ENCODE data around the gene RB1. TPM values are rescaled to one million over a fixed set of nuclear protein-coding genes. Genes with fewer than 3 reads are reported as not detected.

The RB1 gene
- polyA plus RNA-seq, 1 donor from 2014 or later = 29.5 TPM

DNA sequence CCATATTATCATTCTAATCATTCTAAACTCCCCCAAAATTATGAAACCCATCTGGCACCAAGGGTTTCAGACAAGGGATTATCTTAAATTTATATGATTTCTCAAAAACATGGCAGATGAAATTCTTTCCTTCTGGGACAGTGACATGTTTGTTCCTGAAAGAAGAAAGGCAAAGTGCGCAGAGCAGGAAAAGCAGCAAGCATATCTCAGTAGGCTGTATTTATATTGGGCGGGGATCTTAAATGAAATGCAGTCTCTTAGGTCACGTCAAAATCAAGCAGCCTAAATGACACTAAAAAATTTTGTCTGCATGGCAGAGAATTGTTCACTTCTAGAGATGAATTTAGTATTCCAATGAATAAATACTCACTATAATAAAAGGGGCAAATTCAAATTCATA, 180.0 kb downstream of the RB1 start:
- no peaks in the 10 kb centered on the region for H3K9me2 ChIP-seq (ENCODE audit: insufficient read depth, low read length)
- H3K36me3 ChIP-seq (ENCODE audit: insufficient read depth, low read length) = peaks cover 15% of the 10 kb centered on the region
- H3K27me3 ChIP-seq (ENCODE audit: insufficient read depth, low read depth, low read length) = no peaks in the 10 kb centered on the region
- no peak overlapping the region for H3K9ac ChIP-seq (ENCODE audit: low read length)
- no peaks in the 10 kb centered on the region for H3K79me2 ChIP-seq (replicated peaks; ENCODE audit: insufficient read depth, low read length)
- no peaks in the 10 kb centered on the region for H4K20me1 ChIP-seq (ENCODE audit: insufficient read depth)
- H3K4me3 ChIP-seq (ENCODE audit: low read length) = no peak overlapping the region
- TF ChIP-seq POLR2AphosphoS5 (IDR thresholded peaks at IDR 0.05) (no peak), RAD21 (conservative IDR thresholded peaks at IDR 0.05) (no peak), EZH2 (IDR thresholded peaks at IDR 0.05; ENCODE audit: borderline replicate concordance, insufficient read depth, low read length, poor library complexity, severe bottlenecking) (no peak), SMC3 (conservative IDR thresholded peaks at IDR 0.05; ENCODE audit: poor library complexity) (no peak), MXI1 (conservative IDR thresholded peaks at IDR 0.05; ENCODE audit: poor library complexity, severe bottlenecking) (no peak), TAF1 (IDR thresholded peaks at IDR 0.05; ENCODE audit: low read depth) (no peak), EP300 (conservative IDR thresholded peaks at IDR 0.05; ENCODE audit: poor library complexity, severe bottlenecking) (no peak)
- TF ChIP-seq, protein P1, sequence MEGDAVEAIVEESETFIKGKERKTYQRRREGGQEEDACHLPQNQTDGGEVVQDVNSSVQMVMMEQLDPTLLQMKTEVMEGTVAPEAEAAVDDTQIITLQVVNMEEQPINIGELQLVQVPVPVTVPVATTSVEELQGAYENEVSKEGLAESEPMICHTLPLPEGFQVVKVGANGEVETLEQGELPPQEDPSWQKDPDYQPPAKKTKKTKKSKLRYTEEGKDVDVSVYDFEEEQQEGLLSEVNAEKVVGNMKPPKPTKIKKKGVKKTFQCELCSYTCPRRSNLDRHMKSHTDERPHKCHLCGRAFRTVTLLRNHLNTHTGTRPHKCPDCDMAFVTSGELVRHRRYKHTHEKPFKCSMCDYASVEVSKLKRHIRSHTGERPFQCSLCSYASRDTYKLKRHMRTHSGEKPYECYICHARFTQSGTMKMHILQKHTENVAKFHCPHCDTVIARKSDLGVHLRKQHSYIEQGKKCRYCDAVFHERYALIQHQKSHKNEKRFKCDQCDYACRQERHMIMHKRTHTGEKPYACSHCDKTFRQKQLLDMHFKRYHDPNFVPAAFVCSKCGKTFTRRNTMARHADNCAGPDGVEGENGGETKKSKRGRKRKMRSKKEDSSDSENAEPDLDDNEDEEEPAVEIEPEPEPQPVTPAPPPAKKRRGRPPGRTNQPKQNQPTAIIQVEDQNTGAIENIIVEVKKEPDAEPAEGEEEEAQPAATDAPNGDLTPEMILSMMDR (IDR thresholded peaks at IDR 0.05; ENCODE audit: poor library complexity, severe bottlenecking) = no peak
- TF ChIP-seq, protein P2, sequence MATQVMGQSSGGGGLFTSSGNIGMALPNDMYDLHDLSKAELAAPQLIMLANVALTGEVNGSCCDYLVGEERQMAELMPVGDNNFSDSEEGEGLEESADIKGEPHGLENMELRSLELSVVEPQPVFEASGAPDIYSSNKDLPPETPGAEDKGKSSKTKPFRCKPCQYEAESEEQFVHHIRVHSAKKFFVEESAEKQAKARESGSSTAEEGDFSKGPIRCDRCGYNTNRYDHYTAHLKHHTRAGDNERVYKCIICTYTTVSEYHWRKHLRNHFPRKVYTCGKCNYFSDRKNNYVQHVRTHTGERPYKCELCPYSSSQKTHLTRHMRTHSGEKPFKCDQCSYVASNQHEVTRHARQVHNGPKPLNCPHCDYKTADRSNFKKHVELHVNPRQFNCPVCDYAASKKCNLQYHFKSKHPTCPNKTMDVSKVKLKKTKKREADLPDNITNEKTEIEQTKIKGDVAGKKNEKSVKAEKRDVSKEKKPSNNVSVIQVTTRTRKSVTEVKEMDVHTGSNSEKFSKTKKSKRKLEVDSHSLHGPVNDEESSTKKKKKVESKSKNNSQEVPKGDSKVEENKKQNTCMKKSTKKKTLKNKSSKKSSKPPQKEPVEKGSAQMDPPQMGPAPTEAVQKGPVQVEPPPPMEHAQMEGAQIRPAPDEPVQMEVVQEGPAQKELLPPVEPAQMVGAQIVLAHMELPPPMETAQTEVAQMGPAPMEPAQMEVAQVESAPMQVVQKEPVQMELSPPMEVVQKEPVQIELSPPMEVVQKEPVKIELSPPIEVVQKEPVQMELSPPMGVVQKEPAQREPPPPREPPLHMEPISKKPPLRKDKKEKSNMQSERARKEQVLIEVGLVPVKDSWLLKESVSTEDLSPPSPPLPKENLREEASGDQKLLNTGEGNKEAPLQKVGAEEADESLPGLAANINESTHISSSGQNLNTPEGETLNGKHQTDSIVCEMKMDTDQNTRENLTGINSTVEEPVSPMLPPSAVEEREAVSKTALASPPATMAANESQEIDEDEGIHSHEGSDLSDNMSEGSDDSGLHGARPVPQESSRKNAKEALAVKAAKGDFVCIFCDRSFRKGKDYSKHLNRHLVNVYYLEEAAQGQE (IDR thresholded peaks at IDR 0.05; ENCODE audit: borderline replicate concordance) = no peak
- H3K9me3 ChIP-seq (ENCODE audit: low read length) = no peaks in the 10 kb centered on the region
- no peak overlapping the region for H3K4me2 ChIP-seq (ENCODE audit: low read length)
- H3K27ac ChIP-seq (ENCODE audit: low read length) = no peak overlapping the region
- H3F3A ChIP-seq (ENCODE audit: insufficient read depth, low read length, poor library complexity, severe bottlenecking) = no peaks in the 10 kb centered on the region
- no peak overlapping the region for H2AFZ ChIP-seq (ENCODE audit: low read depth, low read length)

DNA sequence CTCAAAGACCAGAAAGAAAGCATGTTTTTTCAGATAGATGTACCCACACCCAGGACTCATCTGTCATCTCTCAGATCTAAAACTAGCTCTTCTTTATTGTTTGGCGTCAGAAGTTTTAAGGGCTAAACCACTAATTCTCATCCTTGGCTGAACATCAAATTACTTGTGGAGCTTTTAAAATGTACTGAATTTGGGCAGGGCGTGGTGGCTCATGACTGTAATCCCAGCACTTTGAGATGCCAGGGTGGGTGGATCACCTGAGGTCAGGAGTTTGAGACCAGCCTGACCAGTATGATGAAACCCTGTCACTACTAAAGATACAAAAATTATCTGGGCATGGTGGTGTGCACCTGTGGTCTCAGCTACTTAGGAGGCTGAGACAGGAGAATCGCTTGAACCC, 181.9 kb downstream of the RB1 start:
- TF ChIP-seq, protein P2 (IDR thresholded peaks at IDR 0.05; ENCODE audit: borderline replicate concordance) = no peak
- TF ChIP-seq, protein P1 (IDR thresholded peaks at IDR 0.05; ENCODE audit: poor library complexity, severe bottlenecking) = no peak
- no peak for TF ChIP-seq POLR2AphosphoS5 (IDR thresholded peaks at IDR 0.05)
- no peak for TF ChIP-seq EP300 (conservative IDR thresholded peaks at IDR 0.05; ENCODE audit: poor library complexity, severe bottlenecking)
- no peak for TF ChIP-seq TAF1 (IDR thresholded peaks at IDR 0.05; ENCODE audit: low read depth)
- TF ChIP-seq RAD21 (conservative IDR thresholded peaks at IDR 0.05) = no peak
- TF ChIP-seq EZH2 (IDR thresholded peaks at IDR 0.05; ENCODE audit: borderline replicate concordance, insufficient read depth, low read length, poor library complexity, severe bottlenecking) = no peak
- no peak for TF ChIP-seq SMC3 (conservative IDR thresholded peaks at IDR 0.05; ENCODE audit: poor library complexity)
- no peak for TF ChIP-seq MXI1 (conservative IDR thresholded peaks at IDR 0.05; ENCODE audit: poor library complexity, severe bottlenecking)
- no peak overlapping the region for H2AFZ ChIP-seq (ENCODE audit: low read depth, low read length)
- no peak overlapping the region for H3K9ac ChIP-seq (ENCODE audit: low read length)
- no peaks in the 10 kb centered on the region for H3K9me2 ChIP-seq (ENCODE audit: insufficient read depth, low read length)
- no peaks in the 10 kb centered on the region for H3K79me2 ChIP-seq (replicated peaks; ENCODE audit: insufficient read depth, low read length)
- no peaks in the 10 kb centered on the region for H3K27me3 ChIP-seq (ENCODE audit: insufficient read depth, low read depth, low read length)
- no peak overlapping the region for H3K4me2 ChIP-seq (ENCODE audit: low read length)
- H3K9me3 ChIP-seq (ENCODE audit: low read length) = no peaks in the 10 kb centered on the region
- H3F3A ChIP-seq (ENCODE audit: insufficient read depth, low read length, poor library complexity, severe bottlenecking) = no peaks in the 10 kb centered on the region
- no peak overlapping the region for H3K4me3 ChIP-seq (ENCODE audit: low read length)
- peaks cover 11% of the 10 kb centered on the region for H3K36me3 ChIP-seq (ENCODE audit: insufficient read depth, low read length)
- H4K20me1 ChIP-seq (ENCODE audit: insufficient read depth) = no peaks in the 10 kb centered on the region
- no peak overlapping the region for H3K27ac ChIP-seq (ENCODE audit: low read length)

Data from neural cell (in vitro differentiated cells).